GM23338 (cell line): ENCODE results near the gene UST. TPM values are rescaled to one million over a fixed set of nuclear protein-coding genes. Genes with fewer than 3 reads are reported as not detected.

Source experiments
- ATAC-seq: fragments of 200-7000 bp; cut with Tn5 transposase; 3 replicates; pipeline ENCODE4 v1.9.1; 2020
- DNase-seq: peaks from one replicate; pipeline ENCODE4 v3.0.0-alpha.2; 2015; ENCODE audit warnings: low spot score
- H2AFZ ChIP-seq: fragments of 200-600 bp; sonication (generic); 2 replicates; pipeline ENCODE4 v1.8.0; 2016; ENCODE audit warnings: antibody characterized with exemption, mild to moderate bottlenecking, moderate library complexity
- H3F3A ChIP-seq: fragments of 200-600 bp; sonication (generic); replicated peaks from 2 replicates; pipeline ENCODE4 v1.8.0; 2017; ENCODE audit warnings: antibody characterized with exemption, mixed run types, low read depth
- H3K27ac ChIP-seq: fragments of 200-600 bp; sonication (generic); 2 replicates; pipeline ENCODE4 v1.6.1; 2016; ENCODE audit warnings: low read depth
- H3K27me3 ChIP-seq: fragments of 200-600 bp; sonication (generic); 2 replicates; pipeline ENCODE4 v1.8.0; 2016; ENCODE audit warnings: mild to moderate bottlenecking, mixed run types, moderate library complexity; ENCODE audit not compliant: insufficient read depth
- H3K36me3 ChIP-seq: fragments of 200-600 bp; sonication (generic); 2 replicates; pipeline ENCODE4 v1.8.0; 2016; ENCODE audit warnings: mild to moderate bottlenecking; ENCODE audit not compliant: insufficient read depth
- H3K4me1 ChIP-seq: fragments of 200-600 bp; sonication (generic); 2 replicates; pipeline ENCODE4 v1.8.0; 2016; ENCODE audit warnings: mild to moderate bottlenecking, moderate library complexity; ENCODE audit not compliant: insufficient read depth
- H3K4me2 ChIP-seq: fragments of 200-600 bp; sonication (generic); 2 replicates; pipeline ENCODE4 v1.7.1; 2017; ENCODE audit warnings: mixed run types
- H3K4me3 ChIP-seq: fragments of 200-600 bp; sonication (generic); 2 replicates; pipeline ENCODE4 v1.6.1; 2016; ENCODE audit warnings: mixed run types
- H3K79me2 ChIP-seq: fragments of 200-600 bp; sonication (generic); replicated peaks from 2 replicates; pipeline ENCODE4 v1.8.0; 2017; ENCODE audit warnings: mild to moderate bottlenecking; ENCODE audit not compliant: insufficient read depth
- H3K9me2 ChIP-seq: fragments of 200-600 bp; sonication (generic); 2 replicates; pipeline ENCODE4 v1.8.0; 2017; ENCODE audit not compliant: insufficient read depth
- H4K20me1 ChIP-seq: fragments of 200-600 bp; sonication (generic); replicated peaks from 2 replicates; pipeline ENCODE4 v1.8.0; 2017; ENCODE audit warnings: mild to moderate bottlenecking; ENCODE audit not compliant: insufficient read depth
- H3K27ac Mint-ChIP-seq: 2 replicates; pipeline ENCODE4 v1.8.0; 2020; ENCODE audit warnings: inconsistent platforms, mild to moderate bottlenecking, moderate library complexity, mixed read lengths
- H3K27me3 Mint-ChIP-seq: 3 replicates; pipeline ENCODE4 v1.8.0; 2022; ENCODE audit warnings: low read depth, mild to moderate bottlenecking, moderate library complexity, mixed read lengths, inconsistent platforms; ENCODE audit not compliant: insufficient read depth, poor library complexity
- H3K36me3 Mint-ChIP-seq: 3 replicates; pipeline ENCODE4 v1.8.0; 2021; ENCODE audit warnings: low read depth, mild to moderate bottlenecking, inconsistent platforms, moderate library complexity, mixed read lengths
- H3K4me1 Mint-ChIP-seq: 3 replicates; pipeline ENCODE4 v1.8.0; 2020; ENCODE audit warnings: mild to moderate bottlenecking, inconsistent platforms, mixed read lengths
- H3K4me3 Mint-ChIP-seq: 3 replicates; pipeline ENCODE4 v1.8.0; 2021; ENCODE audit warnings: moderate library complexity, mild to moderate bottlenecking, inconsistent platforms, mixed read lengths
- H3K9me3 Mint-ChIP-seq: 3 replicates; pipeline ENCODE4 v1.8.0; 2020; ENCODE audit warnings: moderate library complexity, mild to moderate bottlenecking, inconsistent platforms, mixed read lengths
- CREB1 ChIP-seq: fragments of 250-450 bp; sonication (Bioruptor Pico); IDR thresholded peaks from 2 replicates; pipeline ENCODE4 v1.5.0; 2020; ENCODE audit warnings: low read depth, mild to moderate bottlenecking, moderate library complexity
- EZH2 ChIP-seq: fragments of 200-600 bp; sonication (generic); IDR thresholded peaks from one replicate; pipeline ENCODE4 v1.8.0; 2017; ENCODE audit warnings: antibody characterized with exemption, mild to moderate bottlenecking, low read depth; ENCODE audit not compliant: unreplicated experiment
- EZH2phosphoT487 ChIP-seq: fragments of 200-600 bp; sonication (generic); IDR thresholded peaks from one replicate; pipeline ENCODE4 v1.8.1; 2018; ENCODE audit warnings: antibody characterized with exemption; ENCODE audit not compliant: unreplicated experiment
- JUNB ChIP-seq: IDR thresholded peaks from one replicate; pipeline ENCODE4 v1.6.1; 2016; ENCODE audit warnings: antibody characterized with exemption; ENCODE audit not compliant: unreplicated experiment
- NANOG ChIP-seq: IDR thresholded peaks from 2 replicates; pipeline ENCODE4 v1.6.1; 2016; ENCODE audit warnings: antibody characterized with exemption, borderline replicate concordance
- POLR2AphosphoS5 ChIP-seq: IDR thresholded peaks from 2 replicates; pipeline ENCODE4 v1.6.1; 2016; ENCODE audit warnings: antibody characterized with exemption, low read depth
- STAT1 ChIP-seq: IDR thresholded peaks from one replicate; pipeline ENCODE4 v1.6.1; 2016; ENCODE audit warnings: antibody characterized with exemption; ENCODE audit not compliant: unreplicated experiment
- ZNF114 ChIP-seq: fragments of 250-450 bp; sonication (Bioruptor Pico); IDR thresholded peaks from 2 replicates; pipeline ENCODE4 v1.5.0; 2020; ENCODE audit warnings: mild to moderate bottlenecking, moderate library complexity
- ZNF331 ChIP-seq: fragments of 250-450 bp; sonication (Bioruptor Pico); IDR thresholded peaks from 2 replicates; pipeline ENCODE4 v1.5.0; 2020; ENCODE audit warnings: low read depth, mild to moderate bottlenecking, moderate library complexity
- polyA plus RNA-seq: library from polyadenylated mRNA; unstranded; fragments of >200 nt; fragmentation: Nextera tagmentation; extraction: Ambion mirVana; gene quantifications from 2 replicates; pipeline ENCODE4 v1.2.1, GENCODE V29; 2016
- total RNA-seq: library from RNA; depleted of rRNA; stranded (reverse); fragments of >200 nt; shearing (Covaris generic); gene quantifications from 2 replicates; pipeline ENCODE4 v1.2.3, GENCODE V29; 2014
- TF ChIP-seq, protein P1 (sequence below): fragments of 250-450 bp; sonication (Bioruptor Pico); IDR thresholded peaks from 2 replicates; pipeline ENCODE4 v1.5.0; 2020; ENCODE audit warnings: mild to moderate bottlenecking, moderate library complexity
- TF ChIP-seq, protein P2 (sequence below), 2 experiments: fragments of 200-600 bp in 1 of 2; sonication (generic) in 1 of 2; conservative IDR thresholded peaks; 2 replicates each; pipeline versions ENCODE4 v1.5.1 to v1.6.1; 2016 to 2017; ENCODE audit warnings: antibody characterized with exemption in 2 of 2, low read depth in 2 of 2, mild to moderate bottlenecking in 2 of 2, moderate library complexity in 1 of 2
- TF ChIP-seq, protein P3 (sequence below): IDR thresholded peaks from one replicate; pipeline ENCODE4 v1.6.1; 2018; ENCODE audit warnings: antibody characterized with exemption; ENCODE audit not compliant: unreplicated experiment
- TF ChIP-seq, protein P4 (sequence below): IDR thresholded peaks from 2 replicates; pipeline ENCODE4 v1.6.1; 2016; ENCODE audit warnings: antibody characterized with exemption

The UST gene
- total and polyA plus RNA-seq, 2 experiments from 2014 or later = 12.6 to 33.0 TPM

DNA sequence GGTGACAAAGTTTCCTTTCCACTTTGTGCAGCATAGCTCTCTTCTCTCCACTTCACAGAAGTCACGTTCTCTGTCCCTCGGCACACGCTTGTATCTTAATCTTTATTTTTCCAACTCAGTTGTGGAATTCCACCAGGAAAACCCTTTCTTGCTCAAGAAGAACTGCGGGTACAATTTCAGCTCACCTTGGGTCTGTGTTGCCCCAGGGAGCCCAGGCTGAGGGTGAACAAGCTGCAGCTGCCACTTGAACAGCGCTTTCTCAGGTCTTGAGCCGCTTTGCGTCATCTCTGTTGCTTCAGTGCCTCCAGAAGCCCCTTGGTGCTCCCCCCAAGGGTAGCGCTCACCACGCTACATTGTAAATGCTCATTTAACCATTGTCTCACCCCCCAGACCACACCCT lies 341.5 kb downstream of the UST start:
- H3K27ac Mint-ChIP-seq = no peak overlapping the region
- DNase-seq = no peak
- H3K4me1 Mint-ChIP-seq = no peaks in the 10 kb centered on the region
- Histone ChIP-seq H3K79me2 (no peaks in the 10 kb centered on the region), H3K4me2 (no peak overlapping the region), H2AFZ (no peak overlapping the region), H3K9me2 (no peaks in the 10 kb centered on the region), H3K4me3 (no peak overlapping the region), H3K4me1 (no peaks in the 10 kb centered on the region), H3K36me3 (no peaks in the 10 kb centered on the region), H4K20me1 (no peaks in the 10 kb centered on the region; the same call in 1 of the 2 replicates), H3F3A (no peaks in the 10 kb centered on the region), H3K27ac (no peak overlapping the region), H3K27me3 (no peaks in the 10 kb centered on the region)
- no peak overlapping the region for H3K4me3 Mint-ChIP-seq
- H3K36me3 Mint-ChIP-seq = no peaks in the 10 kb centered on the region
- H3K27me3 Mint-ChIP-seq = peaks cover 3% of the 10 kb centered on the region
- no peaks in the 10 kb centered on the region for H3K9me3 Mint-ChIP-seq
- ATAC-seq = no peak
- TF ChIP-seq, protein P1, sequence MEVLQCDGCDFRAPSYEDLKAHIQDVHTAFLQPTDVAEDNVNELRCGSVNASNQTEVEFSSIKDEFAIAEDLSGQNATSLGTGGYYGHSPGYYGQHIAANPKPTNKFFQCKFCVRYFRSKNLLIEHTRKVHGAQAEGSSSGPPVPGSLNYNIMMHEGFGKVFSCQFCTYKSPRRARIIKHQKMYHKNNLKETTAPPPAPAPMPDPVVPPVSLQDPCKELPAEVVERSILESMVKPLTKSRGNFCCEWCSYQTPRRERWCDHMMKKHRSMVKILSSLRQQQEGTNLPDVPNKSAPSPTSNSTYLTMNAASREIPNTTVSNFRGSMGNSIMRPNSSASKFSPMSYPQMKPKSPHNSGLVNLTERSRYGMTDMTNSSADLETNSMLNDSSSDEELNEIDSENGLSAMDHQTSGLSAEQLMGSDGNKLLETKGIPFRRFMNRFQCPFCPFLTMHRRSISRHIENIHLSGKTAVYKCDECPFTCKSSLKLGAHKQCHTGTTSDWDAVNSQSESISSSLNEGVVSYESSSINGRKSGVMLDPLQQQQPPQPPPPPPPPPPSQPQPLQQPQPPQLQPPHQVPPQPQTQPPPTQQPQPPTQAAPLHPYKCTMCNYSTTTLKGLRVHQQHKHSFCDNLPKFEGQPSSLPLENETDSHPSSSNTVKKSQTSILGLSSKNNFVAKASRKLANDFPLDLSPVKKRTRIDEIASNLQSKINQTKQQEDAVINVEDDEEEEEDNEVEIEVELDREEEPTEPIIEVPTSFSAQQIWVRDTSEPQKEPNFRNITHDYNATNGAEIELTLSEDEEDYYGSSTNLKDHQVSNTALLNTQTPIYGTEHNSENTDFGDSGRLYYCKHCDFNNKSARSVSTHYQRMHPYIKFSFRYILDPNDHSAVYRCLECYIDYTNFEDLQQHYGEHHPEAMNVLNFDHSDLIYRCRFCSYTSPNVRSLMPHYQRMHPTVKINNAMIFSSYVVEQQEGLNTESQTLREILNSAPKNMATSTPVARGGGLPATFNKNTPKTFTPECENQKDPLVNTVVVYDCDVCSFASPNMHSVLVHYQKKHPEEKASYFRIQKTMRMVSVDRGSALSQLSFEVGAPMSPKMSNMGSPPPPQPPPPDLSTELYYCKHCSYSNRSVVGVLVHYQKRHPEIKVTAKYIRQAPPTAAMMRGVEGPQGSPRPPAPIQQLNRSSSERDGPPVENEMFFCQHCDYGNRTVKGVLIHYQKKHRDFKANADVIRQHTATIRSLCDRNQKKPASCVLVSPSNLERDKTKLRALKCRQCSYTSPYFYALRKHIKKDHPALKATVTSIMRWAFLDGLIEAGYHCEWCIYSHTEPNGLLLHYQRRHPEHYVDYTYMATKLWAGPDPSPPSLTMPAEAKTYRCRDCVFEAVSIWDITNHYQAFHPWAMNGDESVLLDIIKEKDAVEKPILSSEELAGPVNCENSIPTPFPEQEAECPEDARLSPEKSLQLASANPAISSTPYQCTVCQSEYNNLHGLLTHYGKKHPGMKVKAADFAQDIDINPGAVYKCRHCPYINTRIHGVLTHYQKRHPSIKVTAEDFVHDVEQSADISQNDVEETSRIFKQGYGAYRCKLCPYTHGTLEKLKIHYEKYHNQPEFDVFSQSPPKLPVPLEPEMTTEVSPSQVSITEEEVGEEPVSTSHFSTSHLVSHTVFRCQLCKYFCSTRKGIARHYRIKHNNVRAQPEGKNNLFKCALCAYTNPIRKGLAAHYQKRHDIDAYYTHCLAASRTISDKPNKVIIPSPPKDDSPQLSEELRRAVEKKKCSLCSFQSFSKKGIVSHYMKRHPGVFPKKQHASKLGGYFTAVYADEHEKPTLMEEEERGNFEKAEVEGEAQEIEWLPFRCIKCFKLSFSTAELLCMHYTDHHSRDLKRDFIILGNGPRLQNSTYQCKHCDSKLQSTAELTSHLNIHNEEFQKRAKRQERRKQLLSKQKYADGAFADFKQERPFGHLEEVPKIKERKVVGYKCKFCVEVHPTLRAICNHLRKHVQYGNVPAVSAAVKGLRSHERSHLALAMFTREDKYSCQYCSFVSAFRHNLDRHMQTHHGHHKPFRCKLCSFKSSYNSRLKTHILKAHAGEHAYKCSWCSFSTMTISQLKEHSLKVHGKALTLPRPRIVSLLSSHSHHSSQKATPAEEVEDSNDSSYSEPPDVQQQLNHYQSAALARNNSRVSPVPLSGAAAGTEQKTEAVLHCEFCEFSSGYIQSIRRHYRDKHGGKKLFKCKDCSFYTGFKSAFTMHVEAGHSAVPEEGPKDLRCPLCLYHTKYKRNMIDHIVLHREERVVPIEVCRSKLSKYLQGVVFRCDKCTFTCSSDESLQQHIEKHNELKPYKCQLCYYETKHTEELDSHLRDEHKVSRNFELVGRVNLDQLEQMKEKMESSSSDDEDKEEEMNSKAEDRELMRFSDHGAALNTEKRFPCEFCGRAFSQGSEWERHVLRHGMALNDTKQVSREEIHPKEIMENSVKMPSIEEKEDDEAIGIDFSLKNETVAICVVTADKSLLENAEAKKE (CRISPR knock-in tag) = no peak
- TF ChIP-seq CREB1 (no peak), JUNB (no peak), NANOG (no peak), STAT1 (no peak), POLR2AphosphoS5 (no peak), ZNF114 (CRISPR knock-in tag) (no peak), ZNF331 (CRISPR knock-in tag) (no peak), EZH2 (no peak), EZH2phosphoT487 (no peak)
- TF ChIP-seq, protein P2, sequence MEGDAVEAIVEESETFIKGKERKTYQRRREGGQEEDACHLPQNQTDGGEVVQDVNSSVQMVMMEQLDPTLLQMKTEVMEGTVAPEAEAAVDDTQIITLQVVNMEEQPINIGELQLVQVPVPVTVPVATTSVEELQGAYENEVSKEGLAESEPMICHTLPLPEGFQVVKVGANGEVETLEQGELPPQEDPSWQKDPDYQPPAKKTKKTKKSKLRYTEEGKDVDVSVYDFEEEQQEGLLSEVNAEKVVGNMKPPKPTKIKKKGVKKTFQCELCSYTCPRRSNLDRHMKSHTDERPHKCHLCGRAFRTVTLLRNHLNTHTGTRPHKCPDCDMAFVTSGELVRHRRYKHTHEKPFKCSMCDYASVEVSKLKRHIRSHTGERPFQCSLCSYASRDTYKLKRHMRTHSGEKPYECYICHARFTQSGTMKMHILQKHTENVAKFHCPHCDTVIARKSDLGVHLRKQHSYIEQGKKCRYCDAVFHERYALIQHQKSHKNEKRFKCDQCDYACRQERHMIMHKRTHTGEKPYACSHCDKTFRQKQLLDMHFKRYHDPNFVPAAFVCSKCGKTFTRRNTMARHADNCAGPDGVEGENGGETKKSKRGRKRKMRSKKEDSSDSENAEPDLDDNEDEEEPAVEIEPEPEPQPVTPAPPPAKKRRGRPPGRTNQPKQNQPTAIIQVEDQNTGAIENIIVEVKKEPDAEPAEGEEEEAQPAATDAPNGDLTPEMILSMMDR (conservative IDR thresholded peaks at IDR 0.05; ENCODE audit: low read depth in 2 of 2) = no peak
- TF ChIP-seq, protein P3, sequence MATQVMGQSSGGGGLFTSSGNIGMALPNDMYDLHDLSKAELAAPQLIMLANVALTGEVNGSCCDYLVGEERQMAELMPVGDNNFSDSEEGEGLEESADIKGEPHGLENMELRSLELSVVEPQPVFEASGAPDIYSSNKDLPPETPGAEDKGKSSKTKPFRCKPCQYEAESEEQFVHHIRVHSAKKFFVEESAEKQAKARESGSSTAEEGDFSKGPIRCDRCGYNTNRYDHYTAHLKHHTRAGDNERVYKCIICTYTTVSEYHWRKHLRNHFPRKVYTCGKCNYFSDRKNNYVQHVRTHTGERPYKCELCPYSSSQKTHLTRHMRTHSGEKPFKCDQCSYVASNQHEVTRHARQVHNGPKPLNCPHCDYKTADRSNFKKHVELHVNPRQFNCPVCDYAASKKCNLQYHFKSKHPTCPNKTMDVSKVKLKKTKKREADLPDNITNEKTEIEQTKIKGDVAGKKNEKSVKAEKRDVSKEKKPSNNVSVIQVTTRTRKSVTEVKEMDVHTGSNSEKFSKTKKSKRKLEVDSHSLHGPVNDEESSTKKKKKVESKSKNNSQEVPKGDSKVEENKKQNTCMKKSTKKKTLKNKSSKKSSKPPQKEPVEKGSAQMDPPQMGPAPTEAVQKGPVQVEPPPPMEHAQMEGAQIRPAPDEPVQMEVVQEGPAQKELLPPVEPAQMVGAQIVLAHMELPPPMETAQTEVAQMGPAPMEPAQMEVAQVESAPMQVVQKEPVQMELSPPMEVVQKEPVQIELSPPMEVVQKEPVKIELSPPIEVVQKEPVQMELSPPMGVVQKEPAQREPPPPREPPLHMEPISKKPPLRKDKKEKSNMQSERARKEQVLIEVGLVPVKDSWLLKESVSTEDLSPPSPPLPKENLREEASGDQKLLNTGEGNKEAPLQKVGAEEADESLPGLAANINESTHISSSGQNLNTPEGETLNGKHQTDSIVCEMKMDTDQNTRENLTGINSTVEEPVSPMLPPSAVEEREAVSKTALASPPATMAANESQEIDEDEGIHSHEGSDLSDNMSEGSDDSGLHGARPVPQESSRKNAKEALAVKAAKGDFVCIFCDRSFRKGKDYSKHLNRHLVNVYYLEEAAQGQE = no peak
- TF ChIP-seq, protein P4, sequence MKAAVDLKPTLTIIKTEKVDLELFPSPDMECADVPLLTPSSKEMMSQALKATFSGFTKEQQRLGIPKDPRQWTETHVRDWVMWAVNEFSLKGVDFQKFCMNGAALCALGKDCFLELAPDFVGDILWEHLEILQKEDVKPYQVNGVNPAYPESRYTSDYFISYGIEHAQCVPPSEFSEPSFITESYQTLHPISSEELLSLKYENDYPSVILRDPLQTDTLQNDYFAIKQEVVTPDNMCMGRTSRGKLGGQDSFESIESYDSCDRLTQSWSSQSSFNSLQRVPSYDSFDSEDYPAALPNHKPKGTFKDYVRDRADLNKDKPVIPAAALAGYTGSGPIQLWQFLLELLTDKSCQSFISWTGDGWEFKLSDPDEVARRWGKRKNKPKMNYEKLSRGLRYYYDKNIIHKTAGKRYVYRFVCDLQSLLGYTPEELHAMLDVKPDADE = no peak
